Measurements from ENCODE around the gene SPAG16.

DNA sequence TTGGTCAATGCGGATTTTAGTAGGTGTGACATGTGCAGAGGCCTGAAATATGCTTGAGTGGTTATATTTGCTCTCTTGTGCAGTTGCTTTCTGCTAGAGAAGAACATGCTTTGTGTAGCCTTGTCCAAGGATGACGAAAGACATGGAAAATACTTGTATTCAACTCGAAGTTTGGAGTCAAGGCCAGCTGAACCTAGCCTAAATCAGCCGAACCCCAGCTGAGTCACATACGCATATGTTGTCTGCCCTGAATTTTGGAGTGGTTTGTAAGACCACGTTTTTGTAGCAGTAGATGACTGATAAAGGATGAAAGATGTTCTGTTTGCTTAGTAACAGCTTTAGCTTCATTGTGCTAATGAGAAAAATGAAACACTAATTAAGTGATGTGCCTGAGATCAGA lies 22.5 kb upstream of the SPAG16 start:
- TF ChIP-seq, protein P1, sequence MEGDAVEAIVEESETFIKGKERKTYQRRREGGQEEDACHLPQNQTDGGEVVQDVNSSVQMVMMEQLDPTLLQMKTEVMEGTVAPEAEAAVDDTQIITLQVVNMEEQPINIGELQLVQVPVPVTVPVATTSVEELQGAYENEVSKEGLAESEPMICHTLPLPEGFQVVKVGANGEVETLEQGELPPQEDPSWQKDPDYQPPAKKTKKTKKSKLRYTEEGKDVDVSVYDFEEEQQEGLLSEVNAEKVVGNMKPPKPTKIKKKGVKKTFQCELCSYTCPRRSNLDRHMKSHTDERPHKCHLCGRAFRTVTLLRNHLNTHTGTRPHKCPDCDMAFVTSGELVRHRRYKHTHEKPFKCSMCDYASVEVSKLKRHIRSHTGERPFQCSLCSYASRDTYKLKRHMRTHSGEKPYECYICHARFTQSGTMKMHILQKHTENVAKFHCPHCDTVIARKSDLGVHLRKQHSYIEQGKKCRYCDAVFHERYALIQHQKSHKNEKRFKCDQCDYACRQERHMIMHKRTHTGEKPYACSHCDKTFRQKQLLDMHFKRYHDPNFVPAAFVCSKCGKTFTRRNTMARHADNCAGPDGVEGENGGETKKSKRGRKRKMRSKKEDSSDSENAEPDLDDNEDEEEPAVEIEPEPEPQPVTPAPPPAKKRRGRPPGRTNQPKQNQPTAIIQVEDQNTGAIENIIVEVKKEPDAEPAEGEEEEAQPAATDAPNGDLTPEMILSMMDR (IDR thresholded peaks at IDR 0.05; ENCODE audit: low read length), result no peak
- no peak for TF ChIP-seq EZH2 (IDR thresholded peaks at IDR 0.05; ENCODE audit: borderline replicate concordance, low read length)

All from OCI-LY1 (cell line).